ENCODE measurements around the gene ZSWIM8.
A peak's percentile ranks its signal among the peaks of the same experiment; 100 is the strongest.
"Not testable (repeated sequence)": the region's sequence is repeated elsewhere in the genome, so short reads cannot be mapped to it uniquely, and the experiment has no call there.

ZSWIM8 gene

GRCh38 chr10:73796035-73796434 is 10.6 kb downstream of the ZSWIM8 start:
- DNase-seq (ENCODE audit: low spot score): not testable (repeated sequence)

DNA sequence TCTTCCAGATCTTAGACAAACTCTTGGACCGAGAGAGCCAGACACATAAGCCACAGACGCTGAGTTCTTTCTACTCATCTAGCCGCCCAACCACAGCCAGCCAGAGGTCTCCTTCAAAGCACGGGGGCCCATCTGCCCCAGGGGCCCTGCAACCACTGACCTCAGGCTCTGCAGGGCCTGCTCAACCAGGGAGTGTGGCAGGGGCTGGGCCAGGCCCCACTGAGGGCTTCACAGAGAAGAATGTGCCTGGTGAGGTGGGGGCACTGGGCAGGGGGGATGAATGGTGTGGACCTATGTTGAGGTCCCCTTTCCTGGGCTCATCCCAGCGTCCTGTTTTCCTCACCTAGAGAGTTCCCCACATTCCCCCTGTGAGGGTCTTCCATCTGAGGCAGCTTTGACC is 11.4 kb downstream of the ZSWIM8 start:
- no peak for DNase-seq (ENCODE audit: low spot score)

- no peak for DNase-seq (ENCODE audit: low spot score)
These were observed 12.1 kb downstream of the ZSWIM8 start for GRCh38 chr10:73797324-73798025.

- DNase-seq (ENCODE audit: low spot score): no peak
These were observed 12.7 kb downstream of the ZSWIM8 start for GRCh38 chr10:73798087-73798486.

DNA sequence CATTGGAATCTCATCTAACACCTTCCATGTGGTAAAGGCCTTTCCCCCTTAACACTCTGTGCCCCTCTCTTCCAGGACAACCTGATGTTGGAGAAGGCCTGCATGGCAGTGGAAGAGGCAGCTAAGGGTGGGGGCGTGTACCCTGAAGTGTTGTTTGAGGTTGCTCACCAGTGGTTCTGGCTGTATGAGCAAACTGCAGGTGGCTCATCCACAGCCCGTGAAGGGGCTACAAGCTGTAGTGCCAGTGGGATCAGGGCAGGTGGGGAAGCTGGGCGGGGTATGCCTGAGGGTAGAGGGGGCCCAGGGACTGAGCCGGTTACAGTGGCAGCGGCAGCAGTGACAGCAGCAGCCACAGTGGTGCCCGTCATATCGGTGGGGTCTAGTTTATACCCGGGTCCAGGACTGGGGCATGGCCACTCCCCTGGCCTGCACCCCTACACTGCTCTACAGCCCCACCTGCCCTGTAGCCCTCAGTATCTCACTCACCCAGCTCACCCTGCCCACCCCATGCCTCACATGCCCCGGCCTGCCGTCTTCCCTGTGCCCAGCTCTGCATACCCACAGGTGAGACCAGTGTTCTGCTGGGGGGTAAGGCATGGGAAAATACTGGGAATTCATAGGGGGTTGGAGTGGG is 13.6 kb downstream of the ZSWIM8 start:
- no peak for DNase-seq (ENCODE audit: low spot score)

DNA sequence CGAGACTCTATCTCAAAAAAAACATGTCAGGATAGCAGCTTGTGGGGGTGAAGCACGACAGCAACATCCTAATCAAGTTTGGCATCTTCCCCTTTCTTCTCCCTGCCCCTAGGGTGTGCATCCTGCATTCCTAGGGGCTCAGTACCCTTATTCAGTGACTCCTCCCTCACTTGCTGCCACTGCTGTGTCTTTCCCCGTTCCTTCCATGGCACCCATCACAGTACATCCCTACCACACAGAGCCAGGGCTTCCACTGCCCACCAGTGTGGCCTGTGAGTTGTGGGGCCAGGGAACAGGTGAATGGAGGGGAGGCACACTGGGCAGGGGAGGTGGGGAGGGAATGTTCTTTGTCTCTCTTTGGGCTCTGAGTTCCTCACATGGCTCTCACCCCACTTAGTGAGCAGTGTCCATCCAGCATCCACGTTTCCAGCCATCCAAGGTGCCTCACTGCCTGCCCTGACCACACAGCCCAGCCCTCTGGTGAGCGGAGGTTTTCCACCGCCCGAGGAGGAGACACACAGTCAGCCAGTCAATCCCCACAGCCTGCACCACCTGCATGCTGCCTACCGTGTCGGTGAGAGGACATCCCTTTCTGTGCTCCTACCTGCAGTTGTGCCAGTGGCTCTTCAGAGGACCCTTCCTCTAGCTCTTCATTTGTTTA is 14.6 kb downstream of the ZSWIM8 start:
- no peak for DNase-seq (ENCODE audit: low spot score)

DNA sequence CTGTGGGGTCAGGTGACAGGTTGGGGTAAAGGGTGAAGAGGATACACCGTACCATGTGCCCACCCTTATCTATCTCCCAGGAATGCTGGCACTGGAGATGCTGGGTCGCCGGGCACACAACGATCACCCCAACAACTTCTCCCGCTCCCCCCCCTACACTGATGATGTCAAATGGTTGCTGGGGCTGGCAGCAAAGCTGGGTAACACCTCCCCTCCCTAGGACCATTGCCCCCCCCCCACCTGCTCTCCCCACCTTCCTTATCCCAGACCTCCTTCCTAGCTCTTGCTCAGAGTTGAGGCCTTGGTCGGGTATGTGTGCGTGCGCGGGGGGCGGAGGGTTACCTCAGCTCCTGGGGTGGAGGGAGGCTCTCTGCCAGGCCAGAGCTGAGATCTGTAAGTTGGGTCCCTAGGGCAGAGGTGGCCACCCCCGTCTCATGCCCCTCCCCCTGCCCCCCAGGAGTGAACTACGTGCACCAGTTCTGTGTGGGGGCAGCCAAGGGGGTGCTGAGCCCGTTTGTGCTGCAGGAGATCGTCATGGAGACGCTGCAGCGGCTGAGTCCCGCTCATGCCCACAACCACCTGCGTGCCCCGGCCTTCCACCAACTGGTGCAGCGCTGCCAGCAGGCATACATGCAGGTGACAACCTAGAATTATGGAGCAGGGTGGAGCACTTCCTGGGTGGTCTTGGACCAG is 15.3 kb downstream of the ZSWIM8 start:
- no peak for DNase-seq (ENCODE audit: low spot score)

- no peak for DNase-seq (ENCODE audit: low spot score)
These were observed 15.8 kb downstream of the ZSWIM8 start for GRCh38 chr10:73801253-73801590.

DNA sequence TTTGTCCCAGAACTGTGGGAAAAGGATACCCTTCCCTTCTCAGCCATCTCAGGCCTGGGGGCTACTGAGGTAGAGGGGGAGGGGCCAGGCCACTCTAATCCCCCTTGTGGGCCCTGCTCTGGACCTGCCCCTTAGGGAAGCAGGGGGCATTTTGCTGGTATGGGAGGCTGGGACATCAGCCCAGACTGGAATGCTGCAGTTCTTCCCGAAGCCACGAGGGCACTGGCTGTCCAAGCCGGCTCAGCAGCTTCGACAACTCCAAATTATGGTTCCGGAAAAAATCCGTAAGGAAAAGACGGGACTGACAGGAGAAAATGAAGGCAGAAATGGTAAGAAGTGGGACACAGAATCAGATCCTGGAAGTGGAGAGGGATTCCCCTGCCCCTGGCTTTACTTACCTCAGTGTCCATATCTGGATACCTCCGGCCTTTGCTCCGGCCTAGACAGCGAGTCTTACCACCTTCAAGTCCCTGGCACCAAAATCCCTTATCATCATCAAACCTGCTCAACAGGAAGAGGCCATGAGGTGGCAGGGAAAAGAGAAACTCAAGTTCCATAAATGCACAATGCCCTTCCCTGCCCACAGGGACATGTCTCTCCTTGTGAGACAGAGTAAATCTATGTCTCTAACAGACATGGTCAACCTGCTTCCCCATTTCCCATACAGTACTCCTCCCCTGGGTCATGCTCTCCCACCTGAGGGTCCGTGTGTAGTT is 17.0 kb downstream of the ZSWIM8 start:
- DNase-seq (ENCODE audit: low spot score): no peak

- no peak for DNase-seq (ENCODE audit: low spot score)
These were observed 18.4 kb downstream of the ZSWIM8 start for GRCh38 chr10:73803680-73804286.

DNA sequence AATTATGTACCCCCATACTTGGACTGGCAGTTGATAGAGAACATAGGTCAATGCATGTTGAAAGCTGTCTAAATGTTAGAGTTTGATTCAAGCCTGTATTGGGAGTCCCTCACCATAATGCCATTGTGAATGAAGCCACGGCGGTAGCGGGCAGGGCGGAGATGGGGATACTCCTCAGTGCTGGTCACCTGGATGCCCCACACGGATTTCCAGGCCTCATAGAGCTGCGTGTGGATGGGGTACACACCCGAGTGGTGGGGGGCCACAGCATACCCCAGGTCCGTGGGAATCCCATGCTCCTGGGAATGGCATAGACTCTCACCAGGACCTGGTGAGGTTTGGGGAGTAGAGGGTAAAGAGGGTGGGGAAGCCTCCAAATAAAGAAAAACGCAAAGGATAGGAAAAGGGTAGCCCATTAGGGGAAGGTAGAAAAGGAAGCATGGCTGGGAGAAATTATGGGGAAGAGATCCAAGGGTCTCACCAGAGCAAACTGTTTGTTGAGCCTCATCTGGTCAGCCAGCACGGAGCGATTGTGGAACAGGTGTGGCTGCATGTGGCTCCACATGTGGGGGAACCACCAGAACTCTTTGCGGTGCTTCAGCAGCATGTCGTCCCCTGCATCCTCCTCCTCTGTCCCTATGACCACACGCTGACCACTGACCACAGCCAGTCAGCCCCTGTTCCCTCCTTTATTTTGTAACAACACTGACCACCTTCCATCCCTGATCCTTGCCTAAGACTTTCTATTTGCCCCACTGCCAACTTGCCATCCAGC is 21.0 kb downstream of the ZSWIM8 start:
- no peak for DNase-seq (ENCODE audit: low spot score)

DNA sequence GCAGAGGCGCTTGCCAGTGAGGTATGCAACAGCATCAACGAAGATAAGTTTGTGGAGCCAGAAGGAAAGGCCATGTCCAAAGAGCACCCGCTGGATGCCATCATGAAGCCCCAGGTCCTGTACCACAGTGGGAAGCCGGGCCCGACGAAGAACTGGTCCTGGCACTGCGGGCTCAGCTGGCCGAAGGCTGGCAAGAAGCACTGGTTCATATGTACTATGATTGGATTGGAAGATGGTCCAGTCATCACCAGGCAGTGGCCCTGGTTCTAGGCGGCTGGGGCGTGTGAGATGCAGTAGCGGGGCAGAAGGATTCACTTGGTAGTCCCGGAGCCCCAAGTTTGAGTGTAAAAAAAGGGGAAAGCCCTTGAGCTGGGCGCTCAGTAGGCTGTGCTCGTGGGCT is 22.1 kb downstream of the ZSWIM8 start:
- DNase-seq (ENCODE audit: low spot score): no peak

DNA sequence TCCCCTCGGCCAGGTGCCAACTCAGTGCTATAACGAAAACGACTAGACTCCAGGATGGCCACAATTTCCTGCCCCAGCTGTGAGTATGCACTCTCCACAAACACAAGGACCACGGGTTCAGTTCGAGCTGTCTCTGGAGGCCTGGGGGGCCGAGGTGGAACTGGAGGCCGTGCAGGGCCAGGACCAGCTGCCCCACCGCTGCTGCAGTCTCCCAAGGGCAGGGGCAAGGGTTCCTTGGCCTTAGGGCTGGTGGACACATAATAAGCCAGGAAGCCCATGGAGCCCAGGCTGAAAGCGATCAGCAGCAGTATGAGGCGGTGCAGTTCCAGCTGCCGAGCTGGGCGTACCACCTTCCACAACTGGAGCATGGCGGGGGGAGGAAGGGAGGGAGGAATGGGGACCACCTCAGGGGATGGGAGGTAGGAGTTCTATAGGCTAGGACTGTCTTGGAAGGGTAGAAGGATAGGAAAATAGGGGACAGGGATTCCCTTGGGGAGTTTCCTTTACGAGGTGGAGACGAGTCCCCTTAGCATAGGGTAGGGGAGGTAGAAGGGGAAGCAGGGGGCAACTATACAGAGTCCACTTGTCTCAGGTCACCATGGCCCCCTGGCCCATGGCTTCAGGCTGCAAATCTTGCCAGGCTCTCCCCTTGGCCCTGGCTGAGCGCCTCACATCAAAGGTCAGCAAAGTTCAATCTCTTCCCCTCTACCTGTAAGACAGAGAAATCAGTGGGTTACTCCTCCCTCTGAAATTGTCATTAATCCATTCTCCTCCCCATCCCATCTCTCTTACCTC is 22.8 kb downstream of the ZSWIM8 start:
- no peak for DNase-seq (ENCODE audit: low spot score)

GRCh38 chr10:73809061-73809818 is 23.8 kb downstream of the ZSWIM8 start:
- no peak for DNase-seq (ENCODE audit: low spot score)

DNA sequence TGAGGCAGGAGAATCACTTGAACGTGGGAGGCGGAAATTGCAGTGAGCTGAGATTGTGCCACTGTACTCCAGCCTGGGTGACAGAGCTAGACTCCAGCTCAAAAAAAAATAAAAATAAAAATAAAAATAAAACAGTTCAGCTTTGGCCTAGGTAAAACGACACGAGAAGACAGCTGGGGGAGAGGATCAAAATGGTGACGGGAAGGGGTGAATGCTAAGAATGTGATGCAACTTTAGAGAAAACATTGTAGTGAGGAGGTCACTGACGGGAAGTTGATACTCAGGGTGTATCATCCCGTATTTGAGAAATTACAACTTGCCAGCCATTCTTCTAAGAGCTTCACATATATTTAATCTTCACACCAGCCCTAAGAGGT is 24.9 kb downstream of the ZSWIM8 start:
- DNase-seq (ENCODE audit: low spot score): no peak

GRCh38 chr10:73810735-73811465 is 25.5 kb downstream of the ZSWIM8 start:
- peak; percentile 51 for DNase-seq (ENCODE audit: low spot score)

DNA sequence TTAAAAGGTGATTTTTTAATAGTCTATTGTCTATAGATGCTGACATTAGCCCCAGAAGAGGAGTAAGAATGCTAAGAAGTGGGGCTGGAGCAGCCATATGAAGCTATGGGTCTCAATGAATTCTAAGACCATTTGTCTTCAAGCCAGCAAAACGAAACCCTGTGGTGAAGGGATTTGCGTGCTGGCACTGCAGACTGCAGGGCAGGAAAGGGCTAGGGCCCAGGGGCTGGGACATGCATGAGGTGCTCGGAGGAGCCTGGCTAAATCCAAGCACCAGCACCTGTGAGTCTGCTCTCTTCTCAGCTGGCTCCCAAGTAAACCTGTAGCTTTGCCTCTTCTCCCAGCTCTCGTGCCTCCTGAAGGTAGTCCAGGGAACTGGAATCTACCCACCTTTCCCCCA is 27.3 kb downstream of the ZSWIM8 start:
- DNase-seq (ENCODE audit: low spot score): no peak

GRCh38 chr10:73813333-73813732 is 27.9 kb downstream of the ZSWIM8 start:
- no peak for DNase-seq (ENCODE audit: low spot score)

Measured in CD4-positive, alpha-beta T cell treated with Interleukin-15 for 4 hours (primary cell).